Ovary (tissue), 9 donors: ENCODE data around the gene IRAK1BP1. TPM values are rescaled to one million over a fixed set of nuclear protein-coding genes. Genes with fewer than 3 reads are reported as not detected.
"Not testable (repeated sequence)": the region's sequence is repeated elsewhere in the genome, so short reads cannot be mapped to it uniquely, and the experiment has no call there.

ENCODE experiments used
- DNase-seq, 5 donors: peaks; one replicate each; pipeline ENCODE4 v3.0.0-alpha.2; 2019 to 2020
- H3K27ac ChIP-seq, 2 donors: fragments of 200-600 bp; one replicate each; pipeline versions ENCODE4 v1.5.1 to v1.8.0; 2019 to 2022
- H3K27me3 ChIP-seq: fragments of 200-600 bp; one replicate; pipeline ENCODE4 v1.8.0; 2022
- H3K36me3 ChIP-seq: fragments of 200-600 bp; sonication (generic); one replicate; pipeline ENCODE4 v1.5.1; 2019
- H3K4me1 ChIP-seq: one replicate; pipeline ENCODE4 v1.8.1; 2013; ENCODE audit warnings: mild to moderate bottlenecking, moderate library complexity; ENCODE audit not compliant: insufficient read depth
- H3K4me3 ChIP-seq: fragments of 200-600 bp; sonication (generic); one replicate; pipeline ENCODE4 v1.5.1; 2017
- H3K9me3 ChIP-seq, 2 donors: fragments of 200-600 bp in 1 of 2; sonication (generic) in 1 of 2; one replicate each; pipeline versions ENCODE4 v1.5.1 to v1.8.1; 2013 to 2019; ENCODE audit warnings: mild to moderate bottlenecking in 1 of 2, moderate library complexity in 1 of 2
- EP300 ChIP-seq: sonication (generic); formaldehyde crosslinking; IDR thresholded peaks from one replicate; pipeline ENCODE4 v1.6.1; 2017; ENCODE audit warnings: antibody characterized with exemption
- POLR2A ChIP-seq: fragments of 450-650 bp; IDR thresholded peaks from one replicate; pipeline ENCODE4 v1.6.1; 2017; ENCODE audit warnings: antibody characterized with exemption, mild to moderate bottlenecking, moderate library complexity
- WGBS, 3 donors: extraction: QIAGEN DNeasy Blood & Tissue Kit in 1 of 3; methylation state at CpG; one replicate each; pipeline versions ENCODE4 v1.1.5 to v1.1.7; 2013 to 2017; 5-methylcytosine and 5-hydroxymethylcytosine counted together
- intact Hi-C, 4 donors: fragments of 100-400 bp; cut with DNase I; formaldehyde crosslinking; loops; one replicate each; pipeline versions ENCODE4 v1.11.0 to v1.15.1; 2022 to 2023
- polyA plus RNA-seq, 2 donors: library from polyadenylated mRNA; stranded (reverse); fragments of 200-250 nt in 1 of 2; fragments of 350-450 nt in 1 of 2; fragmentation: Illumina TruSeq in 1 of 2; extraction: RNeasy Lipid Tissue Mini Kit (QIAGEN cat#74804) in 1 of 2; gene quantifications; one replicate each; pipeline ENCODE4 v1.2.3, GENCODE V29; 2013 to 2014
- total RNA-seq, 7 donors: library from RNA; depleted of rRNA in 2 of 7; stranded (reverse); fragments of >200 nt in 2 of 7; fragmentation: NEBNext Ultra II Directional in 3 of 7; extraction: Animal tissue kit (Norgen Biotek cat#: 25700) in 3 of 7; gene quantifications; one replicate each; pipeline versions ENCODE4 v1.1.0 to v1.2.4, GENCODE V29; 2016 to 2023
- TF ChIP-seq, protein P1 (sequence below), 3 donors: fragments of 450-650 bp in 2 of 3; fragments of 200-600 bp in 1 of 3; IDR thresholded peaks; one replicate each; pipeline versions ENCODE4 v1.5.1 to v1.8.0; 2016 to 2022; ENCODE audit warnings: antibody characterized with exemption in 3 of 3, mild to moderate bottlenecking in 1 of 3
- donor health status: DM: no; HTN: no; CAD: no; lungs with moderate emphysema.
- donor health status: DM: no; HTN: no; CAD: no.
- donor health status: Bipolar disorder and iron deficiency.
- donor health status: DM: yes; HTN: yes; CAD: no.
- donor health status: DM: no; HTN: no; CAD: no.
- donor health status: DM: yes; HTN: yes; CAD: no.

IRAK1BP1 gene
- total and polyA plus RNA-seq, 9 donors, result 3.2 to 10.1 (median 7.0) TPM

DNA sequence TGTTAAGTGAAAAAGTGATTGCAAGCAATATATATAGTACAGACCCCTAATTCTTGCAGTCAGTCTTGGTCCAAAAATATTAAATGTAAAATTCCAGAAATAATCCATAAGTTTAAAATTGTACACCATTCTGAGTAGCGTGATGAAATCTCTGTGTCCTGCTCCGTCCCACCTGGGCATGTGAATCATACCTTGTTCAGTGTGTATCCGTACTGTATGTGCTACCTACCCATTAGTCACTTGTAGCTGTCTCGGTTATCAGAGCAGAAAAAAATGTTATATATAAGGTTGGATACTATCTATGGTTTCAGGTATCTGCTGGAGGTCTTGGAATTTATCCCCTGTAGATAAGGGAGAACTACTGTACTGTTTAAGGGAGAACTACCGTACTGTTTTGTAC lies 16.3 kb downstream of the IRAK1BP1 start:
- Histone ChIP-seq H3K9me3 (no peaks in the 10 kb centered on the region), H3K4me1 (no peaks in the 10 kb centered on the region), H3K27me3 (no peaks in the 10 kb centered on the region), H3K36me3 (no peaks in the 10 kb centered on the region), H3K27ac (no peak overlapping the region), H3K4me3 (no peak overlapping the region)
- intact Hi-C loops, result no loop called here
- TF ChIP-seq, protein P1, sequence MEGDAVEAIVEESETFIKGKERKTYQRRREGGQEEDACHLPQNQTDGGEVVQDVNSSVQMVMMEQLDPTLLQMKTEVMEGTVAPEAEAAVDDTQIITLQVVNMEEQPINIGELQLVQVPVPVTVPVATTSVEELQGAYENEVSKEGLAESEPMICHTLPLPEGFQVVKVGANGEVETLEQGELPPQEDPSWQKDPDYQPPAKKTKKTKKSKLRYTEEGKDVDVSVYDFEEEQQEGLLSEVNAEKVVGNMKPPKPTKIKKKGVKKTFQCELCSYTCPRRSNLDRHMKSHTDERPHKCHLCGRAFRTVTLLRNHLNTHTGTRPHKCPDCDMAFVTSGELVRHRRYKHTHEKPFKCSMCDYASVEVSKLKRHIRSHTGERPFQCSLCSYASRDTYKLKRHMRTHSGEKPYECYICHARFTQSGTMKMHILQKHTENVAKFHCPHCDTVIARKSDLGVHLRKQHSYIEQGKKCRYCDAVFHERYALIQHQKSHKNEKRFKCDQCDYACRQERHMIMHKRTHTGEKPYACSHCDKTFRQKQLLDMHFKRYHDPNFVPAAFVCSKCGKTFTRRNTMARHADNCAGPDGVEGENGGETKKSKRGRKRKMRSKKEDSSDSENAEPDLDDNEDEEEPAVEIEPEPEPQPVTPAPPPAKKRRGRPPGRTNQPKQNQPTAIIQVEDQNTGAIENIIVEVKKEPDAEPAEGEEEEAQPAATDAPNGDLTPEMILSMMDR (IDR thresholded peaks at IDR 0.05), result no peak
- TF ChIP-seq EP300 (no peak), POLR2A (no peak)
- no peak for DNase-seq
- WGBS, 3 donors, result 94 to 96% (median 95%) methylated on average over 5 of the region's 5 CpGs

DNA sequence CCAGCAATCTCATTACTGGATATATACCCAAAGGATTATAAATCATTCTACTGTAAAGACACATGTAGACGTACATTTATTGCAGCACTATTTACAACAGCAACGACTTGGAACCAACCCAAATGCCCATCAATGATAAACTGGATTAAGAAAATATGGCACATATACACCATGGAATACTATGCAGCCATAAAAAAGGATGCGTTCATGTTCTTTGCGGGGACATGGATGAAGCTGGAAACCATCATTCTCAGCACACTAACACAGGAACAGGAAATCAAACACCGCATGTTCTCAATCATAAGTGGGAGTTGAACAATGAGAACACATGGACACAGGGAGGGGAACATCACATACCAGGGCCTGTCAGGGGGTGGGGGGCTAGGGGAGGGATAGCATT lies 22.6 kb downstream of the IRAK1BP1 start:
- WGBS, 3 donors, result 97% methylated on average over 5 of the region's 5 CpGs
- H3K4me1 ChIP-seq, intact Hi-C loops, H3K36me3 ChIP-seq, H3K4me3 ChIP-seq, DNase-seq, H3K27me3 ChIP-seq, H3K27ac ChIP-seq, H3K9me3 ChIP-seq: not testable (repeated sequence)

DNA sequence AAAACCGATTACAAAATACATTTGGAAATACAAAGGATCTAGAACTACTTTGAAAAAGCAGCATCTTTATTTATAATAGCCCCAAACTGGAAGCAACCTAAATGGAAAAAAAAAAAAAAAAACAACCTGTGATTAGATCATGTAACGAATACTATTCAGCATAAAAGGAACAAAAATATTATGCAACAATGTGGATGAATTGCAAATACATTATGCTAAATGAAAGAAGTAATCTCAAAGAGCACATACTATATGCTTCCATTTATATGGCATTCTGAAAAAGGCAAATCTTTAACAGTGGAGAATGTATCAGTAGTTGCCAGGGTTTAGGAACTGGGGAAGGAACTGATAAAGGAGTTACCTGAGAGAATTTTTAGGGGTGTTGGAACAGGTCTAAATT lies 28.9 kb downstream of the IRAK1BP1 start:
- 92 to 94% (median 92%) methylated on average over 2 of the region's 2 CpGs for WGBS, 3 donors

DNA sequence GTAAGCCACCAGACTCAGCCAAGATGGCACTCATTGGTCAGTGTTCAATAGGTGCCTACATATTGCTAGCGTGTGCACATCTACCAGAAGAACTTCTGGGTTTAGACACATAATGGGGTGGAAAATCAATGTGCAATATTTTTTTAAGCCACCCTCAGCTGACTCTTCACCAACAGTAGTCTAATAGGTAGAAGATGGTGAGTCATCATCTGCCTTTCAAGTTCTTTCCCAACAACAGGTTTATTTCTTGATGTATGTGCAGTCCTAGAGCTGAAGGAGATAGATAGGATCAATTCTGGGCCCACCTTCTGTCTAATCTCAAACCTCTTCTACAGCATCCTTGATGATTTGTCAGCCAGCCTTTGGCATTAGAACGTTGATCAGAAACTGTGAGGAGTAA lies 41.3 kb downstream of the IRAK1BP1 start:
- H3K36me3 ChIP-seq, result no peaks in the 10 kb centered on the region
- H3K27me3 ChIP-seq, result no peaks in the 10 kb centered on the region
- H3K9me3 ChIP-seq, result no peaks in the 10 kb centered on the region
- TF ChIP-seq EP300 (no peak), POLR2A (no peak)
- TF ChIP-seq, protein P1 (IDR thresholded peaks at IDR 0.05), result no peak
- peaks cover 5% of the 10 kb centered on the region for H3K4me1 ChIP-seq
- no peak overlapping the region for H3K4me3 ChIP-seq
- 88 to 93% (median 91%) methylated on average over 2 of the region's 2 CpGs for WGBS, 3 donors
- no peak overlapping the region for H3K27ac ChIP-seq
- intact Hi-C loops, result no loop called here
- DNase-seq, result no peak

More for the DNA sequence above, 28.9 kb downstream of the IRAK1BP1 start:
- intact Hi-C loops, result no loop called here
- H3K36me3 ChIP-seq, result no peaks in the 10 kb centered on the region
- no peak overlapping the region for H3K4me3 ChIP-seq
- no peak for DNase-seq
- H3K4me1 ChIP-seq, result no peaks in the 10 kb centered on the region
- no peaks in the 10 kb centered on the region for H3K9me3 ChIP-seq
- no peak overlapping the region for H3K27ac ChIP-seq
- TF ChIP-seq EP300, result no peak
- TF ChIP-seq, protein P1 (IDR thresholded peaks at IDR 0.05), result no peak
- no peak for TF ChIP-seq POLR2A
- H3K27me3 ChIP-seq, result no peaks in the 10 kb centered on the region

DNA sequence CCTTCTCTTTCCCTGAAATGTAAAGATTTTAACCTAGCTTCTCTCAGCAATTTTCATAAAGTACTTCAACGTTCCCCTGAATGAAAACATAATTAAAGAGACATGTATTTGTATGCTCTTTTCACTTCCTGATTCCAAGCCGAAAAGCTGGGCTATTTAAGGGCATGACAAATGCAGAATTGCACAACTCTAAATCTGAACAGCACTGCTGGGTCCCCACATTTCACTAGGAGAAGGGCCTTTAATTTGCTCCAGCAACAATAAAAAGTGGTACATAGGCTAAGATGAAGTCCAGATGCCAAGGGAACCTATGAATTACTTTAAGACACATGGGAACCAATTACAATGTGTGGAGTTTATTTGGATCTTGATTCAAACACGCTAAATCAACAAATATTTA lies 42.0 kb downstream of the IRAK1BP1 start:
- no peaks in the 10 kb centered on the region for H3K36me3 ChIP-seq
- peaks cover 5% of the 10 kb centered on the region for H3K4me1 ChIP-seq
- TF ChIP-seq, protein P1 (IDR thresholded peaks at IDR 0.05), result no peak
- no peak for TF ChIP-seq EP300
- no peak overlapping the region for H3K27ac ChIP-seq
- H3K9me3 ChIP-seq, result no peaks in the 10 kb centered on the region
- DNase-seq, result no peak
- intact Hi-C loops, result no loop called here
- H3K27me3 ChIP-seq, result no peaks in the 10 kb centered on the region
- no peak overlapping the region for H3K4me3 ChIP-seq
- WGBS, 3 donors, result 46 to 56% (median 47%) methylated on average over 3 of the region's 3 CpGs
